Epithelial cell of proximal tubule (primary cell): ENCODE results near the gene HOXB6. TPM values are rescaled to one million over a fixed set of nuclear protein-coding genes. Genes with fewer than 3 reads are reported as not detected.
A peak's percentile ranks its signal among the peaks of the same experiment; 100 is the strongest.

ENCODE experiments used
- DNase-seq: peaks from one replicate; pipeline ENCODE4 v3.0.0-alpha.2; 2011; ENCODE audit warnings: low read depth
- H3K4me3 ChIP-seq: 2 replicates; pipeline ENCODE4 v1.5.1; 2011; ENCODE audit warnings: low read depth, mild to moderate bottlenecking, low read length
- CTCF ChIP-seq: conservative IDR thresholded peaks from 2 replicates; pipeline ENCODE4 v1.5.1; 2012; ENCODE audit warnings: low read depth, mild to moderate bottlenecking, low read length
- total RNA-seq: library from RNA; depleted of rRNA; stranded (reverse); fragments of >200 nt; gene quantifications from 2 replicates; pipeline ENCODE4 v1.2.3, GENCODE V29; 2015

The HOXB6 gene
- total RNA-seq, 1 donor from 2014 or later = 55.6 TPM

- TF ChIP-seq CTCF = no peak
- no peak for DNase-seq
- H3K4me3 ChIP-seq = peak overlapping the region; percentile 50
These were observed 49.2 kb downstream of the HOXB6 start for GRCh38 chr17:48555258-48556228.

- peak overlapping the region; percentile 50 for H3K4me3 ChIP-seq
- TF ChIP-seq CTCF = no peak
- DNase-seq = no peak
These were observed 50.2 kb downstream of the HOXB6 start for GRCh38 chr17:48554412-48555257.

GRCh38 chr17:48553826-48554225 is 51.0 kb downstream of the HOXB6 start:
- no peak for TF ChIP-seq CTCF
- peak overlapping the region; percentile 50 for H3K4me3 ChIP-seq
- DNase-seq = no peak

- peak overlapping the region; percentile 15 for H3K4me3 ChIP-seq
- TF ChIP-seq CTCF = no peak
- DNase-seq = no peak
These were observed 51.6 kb downstream of the HOXB6 start for GRCh38 chr17:48553190-48553547.

GRCh38 chr17:48552466-48553189 is 52.2 kb downstream of the HOXB6 start:
- TF ChIP-seq CTCF = no peak
- no peak for DNase-seq
- H3K4me3 ChIP-seq = peak overlapping the region; percentile 15

GRCh38 chr17:48551596-48552465 is 53.0 kb downstream of the HOXB6 start:
- no peak for TF ChIP-seq CTCF
- peak overlapping the region; percentile 5 for H3K4me3 ChIP-seq
- DNase-seq = no peak
